ENCODE measurements around the gene ZMIZ1. TPM values are rescaled to one million over a fixed set of nuclear protein-coding genes. Genes with fewer than 3 reads are reported as not detected.

ZMIZ1 gene
- total RNA-seq, 4 donors from 2014 or later = 18.7 to 188 (median 36.7) TPM

GRCh38 chr10:79111846-79112614 is 43.3 kb downstream of the ZMIZ1 start:
- H3K4me1 ChIP-seq = peaks cover 22 to 40% of the 10 kb centered on the region in 2 donors
- intact Hi-C loops (cut with DNase I; ENCODE audit: low total_unique reads) = no loop called here
- H3K9me3 ChIP-seq = no peaks in the 10 kb centered on the region
- no peak overlapping the region for H3K4me3 ChIP-seq
- TF ChIP-seq POLR2A (IDR thresholded peaks at IDR 0.05) (no peak), CTCF (IDR thresholded peaks at IDR 0.05) (no peak)
- H3K27me3 ChIP-seq = no peaks in the 10 kb centered on the region
- DNase-seq = peak in 1 of 2 donors; percentile 52
- H3K36me3 ChIP-seq = no peaks in the 10 kb centered on the region
- peak overlapping the region; percentile 78 to 84 for H3K27ac ChIP-seq

GRCh38 chr10:79112881-79113431 is 44.2 kb downstream of the ZMIZ1 start:
- intact Hi-C loops (cut with DNase I; ENCODE audit: low total_unique reads) = no loop called here
- DNase-seq = peak; percentile 58 to 62
- Histone ChIP-seq H3K4me3 (no peak overlapping the region), H3K27ac (peak overlapping the region; percentile 78 to 84), H3K36me3 (no peaks in the 10 kb centered on the region), H3K27me3 (no peaks in the 10 kb centered on the region), H3K9me3 (no peaks in the 10 kb centered on the region), H3K4me1 (peaks cover 22 to 35% of the 10 kb centered on the region in 2 donors)
- TF ChIP-seq POLR2A (IDR thresholded peaks at IDR 0.05) (no peak), CTCF (IDR thresholded peaks at IDR 0.05) (no peak)

- H3K27ac ChIP-seq = peak overlapping the region; percentile 78 to 84
- no peak for DNase-seq
- no peaks in the 10 kb centered on the region for H3K27me3 ChIP-seq
- no peaks in the 10 kb centered on the region for H3K36me3 ChIP-seq
- H3K4me3 ChIP-seq = no peak overlapping the region
- H3K4me1 ChIP-seq = peaks cover 22 to 31% of the 10 kb centered on the region in 2 donors
- intact Hi-C loops (cut with DNase I; ENCODE audit: low total_unique reads) = no loop called here
- no peak for TF ChIP-seq POLR2A (IDR thresholded peaks at IDR 0.05)
- no peak for TF ChIP-seq CTCF (IDR thresholded peaks at IDR 0.05)
- no peaks in the 10 kb centered on the region for H3K9me3 ChIP-seq
Observed at GRCh38 chr10:79113827-79114226, 45.1 kb downstream of the ZMIZ1 start.

- no peaks in the 10 kb centered on the region for H3K36me3 ChIP-seq
- H3K4me3 ChIP-seq = no peak overlapping the region
- peaks cover 22 to 31% of the 10 kb centered on the region in 2 donors for H3K4me1 ChIP-seq
- no peak for DNase-seq
- no peaks in the 10 kb centered on the region for H3K9me3 ChIP-seq
- H3K27ac ChIP-seq = peak overlapping the region; percentile 78 to 84
- H3K27me3 ChIP-seq = no peaks in the 10 kb centered on the region
- TF ChIP-seq CTCF (IDR thresholded peaks at IDR 0.05) (no peak), POLR2A (IDR thresholded peaks at IDR 0.05) (no peak)
- intact Hi-C loops (cut with DNase I; ENCODE audit: low total_unique reads) = no loop called here
Observed at GRCh38 chr10:79115302-79115701, 46.5 kb downstream of the ZMIZ1 start.

- Histone ChIP-seq H3K4me3 (no peak overlapping the region), H3K9me3 (no peaks in the 10 kb centered on the region), H3K36me3 (no peaks in the 10 kb centered on the region), H3K4me1 (peaks cover 22 to 26% of the 10 kb centered on the region in 2 donors), H3K27ac (peak overlapping the region in 1 of 2 donors; percentile 78), H3K27me3 (no peaks in the 10 kb centered on the region)
- intact Hi-C loops (cut with DNase I; ENCODE audit: low total_unique reads) = no loop called here
- no peak for DNase-seq
- no peak for TF ChIP-seq POLR2A (IDR thresholded peaks at IDR 0.05)
- no peak for TF ChIP-seq CTCF (IDR thresholded peaks at IDR 0.05)
Observed at GRCh38 chr10:79116368-79116767, 47.6 kb downstream of the ZMIZ1 start.
